NOMO-1 treated with dmso at 0.1 percent for 144 hours (cell line): ENCODE data around the gene LAMTOR1.

Experiments used
- DNase-seq: peaks from one replicate; lab custom pipeline; 2025; ENCODE audit not compliant: unreplicated experiment; lab: John Stamatoyannopoulos, UW

Gene LAMTOR1

GRCh38 chr11:72120930-72121329 lies 17.8 kb upstream of the LAMTOR1 start:
- no peak for DNase-seq

DNA sequence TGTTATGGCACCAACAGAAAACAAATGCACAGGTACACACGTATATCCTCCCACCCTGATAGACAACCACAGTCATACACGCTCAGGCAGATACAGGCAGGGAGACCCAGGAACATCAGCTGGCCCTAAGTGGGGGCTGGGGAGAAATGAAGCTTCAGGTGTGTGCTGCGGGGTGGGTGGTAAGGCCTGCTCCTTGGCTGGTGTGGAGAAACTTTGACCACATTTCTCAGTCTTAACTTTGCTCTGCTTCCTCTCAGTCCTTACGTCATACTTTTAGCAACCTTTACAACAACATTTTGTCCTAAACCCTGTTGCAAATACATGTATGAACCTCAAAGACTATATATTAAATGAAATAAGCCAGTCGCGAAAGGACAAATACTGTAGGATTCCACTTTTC lies 16.1 kb upstream of the LAMTOR1 start:
- no peak for DNase-seq

DNA sequence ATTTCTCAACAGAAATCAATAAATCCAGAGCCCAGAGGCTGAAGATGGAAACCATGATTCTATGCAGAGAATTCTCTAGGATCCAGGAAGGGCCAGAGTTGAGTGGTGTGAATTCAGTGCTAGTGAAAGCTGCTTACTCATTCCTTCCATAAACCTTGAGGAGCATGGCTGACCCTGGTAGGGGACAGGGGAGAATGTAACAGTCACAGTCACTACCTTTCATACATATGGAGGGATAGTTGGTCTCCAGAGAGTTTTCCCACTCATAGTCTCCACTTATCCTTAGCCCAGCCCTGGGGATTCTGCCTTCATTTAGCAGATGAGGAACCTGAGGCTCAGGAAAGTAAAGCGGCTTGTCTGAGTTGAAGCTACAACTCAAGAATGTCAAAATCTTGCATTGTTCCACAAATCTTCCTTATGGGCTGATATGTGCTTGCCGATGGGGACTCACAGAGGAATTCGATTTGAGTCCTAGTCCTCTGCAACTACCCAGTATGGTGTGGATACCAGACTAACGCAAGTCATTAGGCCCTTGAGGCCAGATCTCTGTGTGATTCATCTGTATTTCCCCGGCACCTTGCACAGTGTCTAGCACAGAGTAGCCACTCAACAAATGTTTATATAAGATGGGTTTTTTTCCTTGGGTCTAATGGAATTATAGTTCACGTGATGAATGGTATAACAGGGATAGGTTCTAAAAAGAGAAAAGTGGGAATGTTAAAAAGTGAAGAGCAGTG lies 13.1 kb upstream of the LAMTOR1 start:
- DNase-seq = no peak

GRCh38 chr11:72114570-72114969 lies 11.5 kb upstream of the LAMTOR1 start:
- no peak for DNase-seq

DNA sequence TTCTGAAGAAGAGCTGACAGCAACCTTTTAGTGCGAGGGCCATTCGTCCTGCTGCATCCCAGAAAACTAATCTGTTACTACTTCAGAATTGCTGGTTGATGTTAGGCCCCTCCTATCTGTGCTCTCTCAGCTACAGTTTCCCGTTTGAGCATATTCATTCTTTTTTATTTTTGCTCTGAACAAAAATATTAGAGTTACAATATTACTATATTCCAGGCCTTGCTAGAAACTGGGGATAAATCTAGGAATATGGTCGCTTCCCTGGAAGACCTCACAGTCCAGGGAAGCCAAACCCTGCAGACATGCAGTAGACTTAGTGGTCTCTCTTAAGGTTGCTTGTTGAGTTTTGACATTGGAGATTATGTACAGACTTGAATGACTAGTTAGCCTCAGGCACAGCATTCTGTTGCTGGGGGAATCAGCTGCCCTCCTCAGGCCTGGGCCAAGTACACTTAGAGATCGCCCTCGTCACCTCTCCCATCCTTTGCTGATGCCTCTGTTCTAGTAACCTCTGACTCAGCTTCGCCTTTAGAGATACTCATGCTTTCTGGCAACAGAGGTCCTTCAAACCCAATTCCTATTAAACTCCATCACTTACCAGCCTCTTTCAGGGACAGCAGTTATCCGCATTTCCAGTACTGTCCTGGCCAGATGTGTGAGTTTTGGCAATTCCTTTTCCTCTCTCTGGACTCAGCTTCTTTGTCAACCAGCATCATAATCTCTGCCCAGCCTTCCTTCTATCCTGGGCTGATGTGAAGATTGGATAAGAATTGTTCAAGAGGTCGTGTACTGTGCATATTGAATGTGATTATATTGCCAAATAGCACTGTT lies 10.1 kb upstream of the LAMTOR1 start:
- DNase-seq = no peak

DNA sequence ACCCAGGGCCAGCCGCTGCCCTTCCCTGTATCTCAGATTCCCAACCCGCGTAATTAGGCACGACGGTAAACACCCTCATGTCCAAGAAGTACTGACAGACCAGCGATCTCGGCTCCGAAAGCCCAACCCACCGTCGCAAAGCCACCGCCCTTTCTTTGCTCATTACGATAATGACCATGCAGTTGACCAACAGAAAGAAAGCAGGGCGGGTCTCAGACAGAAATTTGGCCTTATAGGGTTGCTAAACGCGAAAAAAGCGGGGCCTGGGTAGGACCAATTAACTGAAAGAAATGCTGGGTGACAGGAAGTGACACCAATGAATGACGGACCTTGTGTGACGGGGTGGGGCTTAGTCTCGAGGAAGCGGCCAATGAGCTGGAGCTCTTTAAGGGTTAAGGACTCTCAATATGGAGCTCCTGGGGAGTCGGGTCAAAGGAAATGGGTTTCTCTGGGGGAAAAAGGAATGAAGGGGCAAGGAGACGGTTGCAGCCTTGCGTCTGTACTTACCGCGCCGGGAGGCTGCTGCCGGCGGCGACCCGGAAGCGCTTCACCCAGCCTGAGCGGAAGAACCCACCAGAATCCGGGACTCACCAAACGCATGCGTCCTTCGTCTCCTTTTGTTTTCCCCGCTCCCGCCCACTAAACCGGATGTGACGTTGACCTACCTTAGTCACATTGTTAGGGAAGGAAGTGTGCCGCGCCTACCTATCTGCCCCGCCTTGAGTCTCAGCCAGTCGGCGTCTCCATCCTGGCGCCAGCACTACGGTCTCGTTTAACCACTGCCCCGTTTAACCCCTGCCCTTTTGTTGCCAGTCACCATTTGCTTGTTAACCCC lies 9.3 kb upstream of the LAMTOR1 start, which contains the start of gene ANAPC15:
TSS of gene ANAPC15 (minus strand) at position 553 of the 835 bp plus-strand sequence. CDS start 1,419 bp downstream, outside the sequence.
- DNase-seq = peak; percentile 99

DNA sequence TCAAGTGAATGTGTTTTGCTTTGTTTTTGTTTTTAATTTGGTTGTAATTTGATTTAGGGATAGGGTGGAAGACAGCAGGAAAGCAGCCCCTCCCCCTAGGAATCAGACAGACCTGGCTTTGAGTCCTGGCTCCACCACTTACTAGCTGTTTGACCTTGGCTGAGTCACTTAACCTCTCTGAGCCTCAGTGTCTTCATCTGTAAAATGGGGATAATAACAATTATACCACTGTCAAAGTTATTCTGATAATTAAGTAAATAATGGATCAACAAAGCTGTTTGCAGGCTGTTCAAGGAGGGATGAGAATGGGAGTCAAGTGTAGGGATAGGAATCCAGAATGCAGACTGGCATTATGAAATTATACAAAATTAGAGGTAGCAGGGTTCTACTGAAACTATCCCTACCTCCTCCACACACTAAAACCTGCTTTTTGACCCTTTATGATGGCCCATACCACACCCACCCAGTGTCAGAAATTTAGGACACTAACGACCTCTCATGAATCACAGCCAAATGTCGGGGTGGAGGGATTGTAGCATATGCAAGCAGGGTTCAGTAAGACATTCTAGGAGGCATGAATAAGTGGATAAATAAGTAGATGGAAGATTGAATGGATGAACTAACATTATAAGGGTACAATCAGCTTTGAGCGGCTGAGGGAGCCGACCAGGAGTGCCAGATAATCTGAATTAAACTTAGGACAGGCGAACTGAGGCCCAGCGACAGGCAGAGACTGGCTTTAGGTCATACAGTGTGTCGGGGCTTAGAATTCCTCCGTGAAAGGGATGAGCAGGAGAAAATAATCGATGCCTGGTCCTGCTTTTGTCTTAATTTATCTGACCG lies 8.4 kb upstream of the LAMTOR1 start:
- no peak for DNase-seq

- no peak for DNase-seq
Measured at GRCh38 chr11:72105888-72106287, 2.8 kb upstream of the LAMTOR1 start, which contains the start of gene TOMT. Gene TOMT, plus strand, starts transcription at chr11:72105924. Its CDS starts 28 bp downstream, at chr11:72105952.

- no peak for DNase-seq
Measured at GRCh38 chr11:72103754-72104167, 664 bp upstream of the LAMTOR1 start.

DNA sequence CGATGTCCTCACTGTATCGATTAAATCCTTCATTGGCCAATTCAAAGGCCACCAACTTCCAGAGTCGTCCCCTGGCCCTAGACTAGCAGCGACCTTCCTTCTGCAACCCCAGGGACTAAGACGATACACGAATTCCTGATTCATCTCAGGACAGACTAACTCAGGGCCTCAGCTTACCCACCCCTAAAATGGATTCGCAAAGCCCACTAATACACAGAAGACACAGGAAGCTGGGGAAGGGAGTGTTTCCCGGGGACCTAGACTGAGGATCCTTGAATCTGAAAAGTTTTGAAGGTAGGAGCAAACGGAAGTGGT lies 509 bp downstream of the LAMTOR1 start:
- no peak for DNase-seq

DNA sequence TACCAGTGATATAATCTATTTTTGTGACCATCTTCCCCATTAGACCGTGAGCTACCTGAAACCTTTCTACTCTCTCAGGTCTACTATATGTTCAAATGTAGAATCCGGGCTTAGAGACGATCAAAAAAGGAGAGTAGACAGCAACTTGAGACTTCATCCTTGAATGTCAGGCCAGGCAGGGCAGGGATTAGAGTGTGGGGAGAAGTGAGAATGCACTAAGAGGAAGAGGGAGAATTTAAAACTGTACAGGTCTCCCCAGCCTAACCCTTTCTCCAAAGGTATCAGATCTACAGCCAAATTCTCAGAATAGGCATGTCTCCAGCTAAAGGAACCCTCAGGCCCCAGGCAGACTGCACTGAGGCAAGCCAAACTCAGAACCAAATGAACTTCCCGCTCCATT lies 935 bp downstream of the LAMTOR1 start:
- DNase-seq = no peak

DNA sequence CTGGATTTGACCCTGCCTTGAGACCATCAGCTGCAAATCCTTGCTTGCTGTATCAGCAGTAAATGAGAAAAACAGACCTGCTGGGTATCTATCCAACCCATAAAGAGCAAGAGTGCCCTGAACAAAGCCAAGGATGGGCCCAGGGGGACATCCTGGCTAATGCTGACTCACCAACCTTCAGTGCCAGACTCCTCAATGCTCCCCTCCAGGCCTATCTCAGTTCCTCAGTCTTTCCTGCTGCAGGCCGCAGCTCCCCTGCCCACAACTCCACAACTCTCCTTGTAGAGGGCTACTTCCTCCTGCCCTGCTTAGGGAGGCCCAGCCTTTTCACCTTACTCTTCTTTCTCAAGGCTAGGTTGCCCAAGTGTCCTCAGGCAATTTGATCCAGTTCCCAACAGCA lies 2.6 kb downstream of the LAMTOR1 start:
- peak; percentile 82 for DNase-seq

- DNase-seq = no peak
Measured at GRCh38 chr11:72100009-72100408, 3.1 kb downstream of the LAMTOR1 start.

GRCh38 chr11:72098741-72099140 lies 4.4 kb downstream of the LAMTOR1 start:
- no peak for DNase-seq

- DNase-seq = peak; percentile 74
Measured at GRCh38 chr11:72091292-72091691, 11.8 kb downstream of the LAMTOR1 start.

- no peak for DNase-seq
Measured at GRCh38 chr11:72088076-72088808, 14.9 kb downstream of the LAMTOR1 start.

- DNase-seq = no peak
Measured at GRCh38 chr11:72085621-72086351, 17.3 kb downstream of the LAMTOR1 start.

DNA sequence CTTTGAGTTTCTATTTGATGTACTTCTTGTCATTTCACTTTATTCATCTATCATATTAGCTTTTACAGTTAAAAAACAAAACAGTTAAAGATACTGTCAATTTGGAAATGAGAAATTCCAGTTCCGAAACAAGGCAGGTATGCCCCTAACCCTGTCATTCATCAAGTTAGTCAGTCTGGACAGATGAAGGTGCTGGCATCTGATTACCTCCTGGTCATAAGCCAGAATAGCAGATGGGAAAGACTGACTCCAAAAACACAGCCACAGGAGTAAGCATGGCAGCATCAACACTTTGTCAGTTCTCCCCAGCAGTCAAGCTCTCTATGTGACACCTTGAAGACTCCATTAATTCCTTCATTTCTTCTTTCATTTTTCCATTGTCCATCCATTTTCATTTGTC lies 18.1 kb downstream of the LAMTOR1 start:
- DNase-seq = no peak

- no peak for DNase-seq
Measured at GRCh38 chr11:72084076-72084475, 19.0 kb downstream of the LAMTOR1 start.
